ENCODE data around the gene DYNC2H1.

Gene DYNC2H1

GRCh38 chr11:103183981-103184611, 74.9 kb downstream of the DYNC2H1 start:
- H3K4me3 Mint-ChIP-seq: no peak overlapping the region

DNA sequence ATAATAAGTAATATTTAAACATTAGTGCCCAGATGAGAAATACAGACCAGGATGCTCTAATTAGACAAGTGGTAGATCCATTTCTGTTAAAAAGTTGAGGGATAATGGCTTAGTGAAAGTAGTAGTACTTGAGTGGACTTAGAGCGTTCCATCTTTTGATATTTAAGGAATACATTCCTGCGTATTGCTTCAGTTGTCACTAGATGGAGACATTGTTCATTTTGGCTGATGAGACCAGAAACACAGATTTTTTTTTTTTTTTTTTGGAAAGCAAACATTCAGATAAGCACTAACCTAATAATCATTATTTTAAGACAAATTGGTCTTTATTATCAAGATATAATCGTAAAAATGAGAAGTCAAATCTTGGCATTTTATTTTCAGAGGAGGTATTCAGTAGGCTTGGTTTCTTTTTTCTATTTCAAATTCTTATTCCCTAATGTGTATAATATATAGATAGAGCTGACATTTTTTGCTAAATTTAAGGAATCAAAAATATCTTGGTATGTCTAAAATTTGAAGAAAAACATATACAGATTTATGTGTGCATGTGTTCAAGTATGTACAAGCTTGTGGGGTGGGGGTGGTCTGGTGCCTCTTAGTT, 92.9 kb downstream of the DYNC2H1 start:
- H3K9me3 Mint-ChIP-seq: no peaks in the 10 kb centered on the region
- no peaks in the 10 kb centered on the region for H3K27me3 Mint-ChIP-seq
- H3K4me1 Mint-ChIP-seq: no peaks in the 10 kb centered on the region
- DNase-seq: no peak
- no peak overlapping the region for H3K27ac Mint-ChIP-seq
- no peak for ATAC-seq
- no peak overlapping the region for H3K4me3 Mint-ChIP-seq

More at GRCh38 chr11:103183981-103184611, 74.9 kb downstream of the DYNC2H1 start:
- no peaks in the 10 kb centered on the region for H3K27me3 Mint-ChIP-seq
- DNase-seq: no peak
- no peaks in the 10 kb centered on the region for H3K9me3 Mint-ChIP-seq
- H3K4me1 Mint-ChIP-seq: peaks cover 10% of the 10 kb centered on the region
- H3K27ac Mint-ChIP-seq: no peak overlapping the region
- ATAC-seq: no peak

DNA sequence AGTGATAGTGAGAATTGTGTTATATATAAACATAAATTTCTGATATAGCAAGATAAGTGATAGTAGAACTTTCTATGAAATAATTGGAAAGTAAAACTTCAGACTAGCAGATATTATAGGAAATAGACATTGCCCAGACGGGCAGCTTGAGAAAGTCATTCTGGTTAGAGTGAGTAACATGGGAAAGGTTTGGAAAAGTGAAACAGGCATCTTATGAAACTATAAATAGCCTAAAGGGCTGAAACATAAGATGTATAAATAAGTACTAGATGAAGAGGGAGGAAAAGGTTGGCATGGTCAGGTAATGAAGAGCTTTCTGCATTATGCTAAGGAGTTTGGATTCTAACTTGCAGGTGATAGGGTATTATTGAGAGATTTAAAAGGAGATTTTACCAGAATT, 101.3 kb downstream of the DYNC2H1 start:
- Mint-ChIP-seq H3K27ac (no peak overlapping the region), H3K9me3 (no peaks in the 10 kb centered on the region), H3K4me1 (no peaks in the 10 kb centered on the region), H3K27me3 (no peaks in the 10 kb centered on the region), H3K4me3 (no peak overlapping the region)
- DNase-seq (no peak), ATAC-seq (no peak)

DNA sequence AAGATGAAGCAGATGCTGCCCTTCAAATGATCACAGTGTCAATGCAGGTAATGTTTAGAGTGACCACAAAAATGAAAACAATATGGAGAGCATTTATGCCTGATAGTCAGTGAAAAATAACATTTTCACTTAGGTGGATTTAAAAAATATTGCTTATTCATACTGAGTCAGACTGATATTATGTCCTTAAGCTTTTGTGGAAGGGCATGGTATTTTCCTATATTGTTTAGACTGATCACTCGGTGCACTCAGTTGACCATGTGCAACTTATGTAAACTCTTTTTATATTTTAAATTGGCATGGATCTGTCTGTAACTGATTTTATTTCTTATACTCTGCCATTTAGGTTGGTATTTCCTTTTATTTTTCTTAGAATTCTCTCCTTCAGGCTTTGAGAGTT, 106.6 kb downstream of the DYNC2H1 start:
- H3K4me1 Mint-ChIP-seq: no peaks in the 10 kb centered on the region
- H3K27me3 Mint-ChIP-seq: no peaks in the 10 kb centered on the region
- no peak for DNase-seq
- H3K9me3 Mint-ChIP-seq: no peaks in the 10 kb centered on the region
- H3K4me3 Mint-ChIP-seq: no peak overlapping the region
- no peak for ATAC-seq
- no peak overlapping the region for H3K27ac Mint-ChIP-seq

DNA sequence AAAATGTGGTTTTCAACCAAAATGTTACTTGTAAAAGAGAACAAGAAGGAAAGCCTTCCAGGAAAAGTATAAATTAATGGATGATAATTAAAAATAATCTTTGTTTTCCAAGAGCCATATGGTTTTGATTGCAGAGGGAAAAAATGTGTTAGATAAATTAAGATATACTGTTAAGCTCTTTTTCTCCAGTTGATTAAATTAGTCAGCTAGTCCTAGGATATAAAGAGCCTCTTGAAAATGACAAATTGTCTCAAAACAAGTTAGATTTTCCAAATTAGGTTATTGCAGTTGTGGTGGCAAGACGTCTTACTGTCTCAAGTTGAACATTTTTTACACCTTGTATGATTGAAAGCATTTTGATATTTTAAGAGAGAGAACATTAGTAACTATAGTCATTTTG, 110.9 kb downstream of the DYNC2H1 start:
- no peaks in the 10 kb centered on the region for H3K9me3 Mint-ChIP-seq
- no peaks in the 10 kb centered on the region for H3K27me3 Mint-ChIP-seq
- H3K4me3 Mint-ChIP-seq: no peak overlapping the region
- no peak overlapping the region for H3K27ac Mint-ChIP-seq
- no peak for ATAC-seq
- no peak for DNase-seq
- H3K4me1 Mint-ChIP-seq: no peaks in the 10 kb centered on the region

GRCh38 chr11:103222806-103223205, 113.6 kb downstream of the DYNC2H1 start:
- Mint-ChIP-seq H3K9me3 (peaks cover 0 to 2% of the 10 kb centered on the region in 2 donors), H3K27ac (no peak overlapping the region), H3K27me3 (no peaks in the 10 kb centered on the region), H3K4me3 (no peak overlapping the region), H3K4me1 (no peaks in the 10 kb centered on the region)
- DNase-seq (no peak), ATAC-seq (no peak)

- Mint-ChIP-seq H3K4me1 (no peaks in the 10 kb centered on the region), H3K27me3 (no peaks in the 10 kb centered on the region), H3K27ac (peak overlapping the region in 1 of 2 donors; percentile 61), H3K4me3 (no peak overlapping the region), H3K9me3 (peaks cover 0 to 9% of the 10 kb centered on the region in 2 donors)
- no peak for ATAC-seq
- DNase-seq: no peak
These were observed 119.6 kb downstream of the DYNC2H1 start for GRCh38 chr11:103228807-103229206.

GRCh38 chr11:103234974-103235373, 125.7 kb downstream of the DYNC2H1 start:
- H3K4me3 Mint-ChIP-seq: no peak overlapping the region
- no peak for DNase-seq
- H3K27me3 Mint-ChIP-seq: no peaks in the 10 kb centered on the region
- H3K9me3 Mint-ChIP-seq: no peaks in the 10 kb centered on the region
- no peak overlapping the region for H3K27ac Mint-ChIP-seq
- no peak for ATAC-seq
- no peaks in the 10 kb centered on the region for H3K4me1 Mint-ChIP-seq

DNA sequence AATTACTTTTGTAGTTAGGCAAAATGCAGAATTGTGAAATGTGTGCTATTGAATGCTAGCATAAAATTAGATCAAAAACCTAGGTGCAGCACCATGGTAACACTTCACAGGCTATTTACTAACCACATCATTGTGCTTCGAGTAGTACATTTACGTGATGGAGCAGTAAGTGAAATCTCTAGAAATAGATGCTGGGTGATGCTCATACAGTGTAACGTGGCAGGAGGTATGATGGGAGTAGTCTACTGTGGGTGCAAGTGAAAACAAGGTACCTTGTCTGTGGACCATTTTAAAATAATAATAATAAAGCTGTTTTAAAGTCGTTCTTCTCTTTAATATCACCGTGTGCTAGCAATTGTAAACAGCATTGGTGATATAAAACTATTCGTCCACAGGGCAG, 132.3 kb downstream of the DYNC2H1 start:
- H3K4me3 Mint-ChIP-seq: no peak overlapping the region
- no peak overlapping the region for H3K27ac Mint-ChIP-seq
- H3K4me1 Mint-ChIP-seq: no peaks in the 10 kb centered on the region
- no peaks in the 10 kb centered on the region for H3K27me3 Mint-ChIP-seq
- no peaks in the 10 kb centered on the region for H3K9me3 Mint-ChIP-seq
- ATAC-seq (no peak), DNase-seq (no peak)

DNA sequence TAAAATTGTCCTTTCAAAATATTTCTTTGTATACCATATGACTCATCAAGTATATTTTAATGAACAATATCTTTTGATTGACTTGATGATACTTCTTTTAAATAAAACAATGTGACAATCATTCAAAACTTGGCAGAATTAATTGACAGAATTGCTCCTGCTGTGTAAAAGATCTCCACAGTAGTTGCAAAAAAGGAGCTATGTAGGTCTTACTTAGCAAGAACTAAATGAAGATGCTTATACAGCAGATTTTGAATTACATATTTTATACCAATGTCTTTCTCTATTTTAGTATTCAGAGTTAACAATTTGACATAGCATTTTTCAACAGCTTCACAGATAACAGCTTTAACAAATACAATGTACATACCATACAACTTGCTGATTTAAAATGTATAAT, 144.9 kb downstream of the DYNC2H1 start:
- Mint-ChIP-seq H3K27ac (no peak overlapping the region), H3K9me3 (no peaks in the 10 kb centered on the region), H3K4me3 (no peak overlapping the region), H3K4me1 (no peaks in the 10 kb centered on the region), H3K27me3 (no peaks in the 10 kb centered on the region)
- DNase-seq (no peak), ATAC-seq (no peak)

DNA sequence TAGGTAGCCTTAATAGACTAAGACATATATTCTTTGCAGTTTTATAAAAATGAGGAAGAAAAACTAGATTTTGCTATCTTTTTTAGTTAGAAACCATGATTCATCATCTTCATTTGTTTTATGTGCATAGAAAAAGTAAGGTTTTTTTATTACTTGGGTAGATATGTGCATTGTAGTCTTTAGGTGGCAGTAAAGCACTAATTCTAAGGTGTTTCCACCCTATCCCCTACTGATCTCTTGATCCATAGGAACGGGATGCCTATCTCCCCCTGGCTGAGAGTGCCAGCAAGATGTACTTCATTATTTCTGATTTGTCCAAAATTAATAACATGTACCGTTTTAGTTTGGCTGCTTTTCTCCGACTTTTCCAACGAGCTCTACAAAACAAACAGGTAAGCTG, 148.1 kb downstream of the DYNC2H1 start:
- Mint-ChIP-seq H3K9me3 (no peaks in the 10 kb centered on the region), H3K4me1 (no peaks in the 10 kb centered on the region), H3K27me3 (no peaks in the 10 kb centered on the region), H3K4me3 (no peak overlapping the region), H3K27ac (no peak overlapping the region)
- no peak for DNase-seq
- no peak for ATAC-seq

GRCh38 chr11:103266167-103266831, 157.1 kb downstream of the DYNC2H1 start:
- H3K4me3 Mint-ChIP-seq: no peak overlapping the region
- H3K27me3 Mint-ChIP-seq: no peaks in the 10 kb centered on the region
- no peaks in the 10 kb centered on the region for H3K4me1 Mint-ChIP-seq
- DNase-seq: no peak
- peak; percentile 57 for ATAC-seq
- no peaks in the 10 kb centered on the region for H3K9me3 Mint-ChIP-seq
- no peak overlapping the region for H3K27ac Mint-ChIP-seq

DNA sequence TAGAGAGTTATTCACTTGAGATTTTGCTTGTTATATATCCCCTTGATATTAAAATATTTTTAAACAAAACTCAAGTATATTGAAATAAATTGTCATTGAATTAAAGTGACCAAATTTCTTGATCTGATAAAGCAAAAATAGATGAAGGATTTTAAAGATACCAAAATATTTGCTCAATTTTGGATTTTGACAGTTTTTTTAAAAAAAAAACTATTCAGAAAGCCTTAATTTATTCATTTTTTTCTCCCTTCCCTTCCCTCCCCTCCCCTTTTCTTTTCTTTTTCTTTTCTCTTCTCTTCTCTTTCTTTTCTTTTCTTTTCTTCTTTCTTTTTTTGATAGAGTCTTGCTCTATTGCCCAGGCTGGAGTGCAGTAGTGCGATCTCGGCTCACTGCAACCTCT, 163.7 kb downstream of the DYNC2H1 start:
- no peak overlapping the region for H3K27ac Mint-ChIP-seq
- H3K9me3 Mint-ChIP-seq: no peaks in the 10 kb centered on the region
- no peaks in the 10 kb centered on the region for H3K27me3 Mint-ChIP-seq
- H3K4me1 Mint-ChIP-seq: no peaks in the 10 kb centered on the region
- ATAC-seq: no peak
- no peak for DNase-seq
- no peak overlapping the region for H3K4me3 Mint-ChIP-seq

GRCh38 chr11:103274025-103274424, 164.8 kb downstream of the DYNC2H1 start:
- ATAC-seq (no peak), DNase-seq (no peak)
- Mint-ChIP-seq H3K27ac (no peak overlapping the region), H3K4me1 (no peaks in the 10 kb centered on the region), H3K4me3 (no peak overlapping the region), H3K9me3 (no peaks in the 10 kb centered on the region), H3K27me3 (no peaks in the 10 kb centered on the region)

DNA sequence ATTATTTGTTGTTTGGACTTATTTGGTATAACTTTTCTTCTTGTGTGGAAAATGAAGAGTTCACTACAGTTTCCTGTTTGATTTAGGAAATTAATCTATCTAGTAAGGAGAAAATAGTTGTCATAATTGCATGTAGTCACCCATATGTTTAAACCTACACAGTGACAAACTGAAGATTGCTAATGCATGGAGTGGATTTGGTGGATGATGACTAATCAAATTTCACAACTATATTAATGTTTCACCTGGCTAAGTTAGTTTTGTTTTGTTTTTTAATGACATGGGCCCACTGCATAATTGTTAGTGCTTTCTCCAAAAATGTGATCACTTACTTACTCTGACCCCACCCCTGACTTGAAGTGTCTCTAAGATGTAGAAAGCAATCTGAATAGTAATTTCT, 170.6 kb downstream of the DYNC2H1 start:
- DNase-seq (no peak), ATAC-seq (no peak)
- no peaks in the 10 kb centered on the region for H3K4me1 Mint-ChIP-seq
- no peaks in the 10 kb centered on the region for H3K27me3 Mint-ChIP-seq
- H3K4me3 Mint-ChIP-seq: no peak overlapping the region
- no peaks in the 10 kb centered on the region for H3K9me3 Mint-ChIP-seq
- no peak overlapping the region for H3K27ac Mint-ChIP-seq

GRCh38 chr11:103281301-103281700, 172.1 kb downstream of the DYNC2H1 start:
- H3K9me3 Mint-ChIP-seq: no peaks in the 10 kb centered on the region

More at GRCh38 chr11:103281301-103281700, 172.1 kb downstream of the DYNC2H1 start:
- no peak overlapping the region for H3K27ac Mint-ChIP-seq
- no peak overlapping the region for H3K4me3 Mint-ChIP-seq
- DNase-seq (no peak), ATAC-seq (no peak)
- H3K27me3 Mint-ChIP-seq: no peaks in the 10 kb centered on the region
- no peaks in the 10 kb centered on the region for H3K4me1 Mint-ChIP-seq

All from stimulated activated naive CD8-positive, alpha-beta T cell treated with anti-CD3 and anti-CD28 coated beads, Interleukin-15, amount 100 ng/mL, for 72 hours (primary cell).